C4-2B (cell line): Measurements from ENCODE around the gene RPS16.

Source experiments
- CTCF ChIP-seq: fragments of 450-650 bp; conservative IDR thresholded peaks from 2 replicates; pipeline ENCODE4 v1.5.1; 2017; ENCODE audit warnings: mild to moderate bottlenecking
- ZFX ChIP-seq: fragments of 450-650 bp; IDR thresholded peaks from 2 replicates; pipeline ENCODE4 v1.6.1; 2017

GRCh38 chr19:39411081-39411831 is 24.5 kb downstream of the RPS16 start:
- TF ChIP-seq CTCF (no peak), ZFX (no peak)
